Left ventricle myocardium inferior (tissue), 1 donor: ENCODE data around the gene OR7C2. TPM values are rescaled to one million over a fixed set of nuclear protein-coding genes. Genes with fewer than 3 reads are reported as not detected.
"Not testable (repeated sequence)": the region's sequence is repeated elsewhere in the genome, so short reads cannot be mapped to it uniquely, and the experiment has no call there.

Source experiments
- DNase-seq: peaks from one replicate; pipeline ENCODE4 v3.0.0-alpha.2; 2020
- H3K27ac ChIP-seq: fragments of 200-600 bp; replicated peaks from 2 replicates; pipeline ENCODE4 v1.8.0; 2021
- H3K27me3 ChIP-seq: fragments of 200-600 bp; 2 replicates; pipeline ENCODE4 v1.8.0; 2021; ENCODE audit warnings: low read depth
- H3K36me3 ChIP-seq: fragments of 200-600 bp; 2 replicates; pipeline ENCODE4 v1.8.0; 2021
- H3K4me1 ChIP-seq: fragments of 200-600 bp; 2 replicates; pipeline ENCODE4 v1.8.0; 2021
- H3K4me3 ChIP-seq: fragments of 200-600 bp; 2 replicates; pipeline ENCODE4 v1.8.0; 2021; ENCODE audit warnings: mild to moderate bottlenecking, moderate library complexity
- H3K9me3 ChIP-seq: fragments of 200-600 bp; replicated peaks from 2 replicates; pipeline ENCODE4 v1.8.0; 2021
- CTCF ChIP-seq: fragments of 200-600 bp; IDR thresholded peaks from 2 replicates; pipeline ENCODE4 v1.8.0; 2021; ENCODE audit warnings: antibody characterized with exemption, mild to moderate bottlenecking, borderline replicate concordance
- intact Hi-C: fragments of 100-400 bp; cut with micrococcal nuclease; formaldehyde crosslinking; loops from one replicate; pipeline ENCODE4 v1.11.0; 2022
- total RNA-seq: library from RNA; stranded (reverse); fragmentation: NEBNext Ultra II Directional; extraction: Animal tissue kit (Norgen Biotek cat#: 25700); gene quantifications from one replicate; pipeline ENCODE4 v1.2.1, GENCODE V29; 2021
- donor health status: DM: no; HTN: yes; CAD: no; lungs with severe emphysema.

Gene OR7C2
- total RNA-seq, 1 donor from 2014 or later, result not detected

- TF ChIP-seq CTCF, result no peak
- Histone ChIP-seq H3K36me3 (no peaks in the 10 kb centered on the region), H3K27ac (no peak overlapping the region), H3K4me3 (no peak overlapping the region), H3K4me1 (no peaks in the 10 kb centered on the region), H3K27me3 (peaks cover 19% of the 10 kb centered on the region), H3K9me3 (peaks cover 20% of the 10 kb centered on the region)
- DNase-seq, result no peak
- intact Hi-C loops, result no loop called here
These were observed 7.8 kb upstream of the OR7C2 start for GRCh38 chr19:14933506-14933905.

GRCh38 chr19:14940266-14940665 is 1.0 kb upstream of the OR7C2 start:
- DNase-seq, result no peak
- H3K27ac ChIP-seq, result no peak overlapping the region
- TF ChIP-seq CTCF, result no peak
- intact Hi-C loops, result no loop called here
- H3K4me3 ChIP-seq, result no peak overlapping the region
- H3K9me3 ChIP-seq, result no peaks in the 10 kb centered on the region
- H3K4me1 ChIP-seq, result no peaks in the 10 kb centered on the region
- no peaks in the 10 kb centered on the region for H3K36me3 ChIP-seq
- peaks cover 14% of the 10 kb centered on the region for H3K27me3 ChIP-seq

GRCh38 chr19:14943601-14944000 is 2.3 kb downstream of the OR7C2 start:
- DNase-seq, result no peak
- no peak overlapping the region for H3K27ac ChIP-seq
- H3K36me3 ChIP-seq, result no peaks in the 10 kb centered on the region
- H3K4me3 ChIP-seq, result no peak overlapping the region
- H3K9me3 ChIP-seq, result no peaks in the 10 kb centered on the region
- H3K4me1 ChIP-seq, result no peaks in the 10 kb centered on the region
- intact Hi-C loops, result no loop called here
- no peak for TF ChIP-seq CTCF
- peaks cover 14% of the 10 kb centered on the region for H3K27me3 ChIP-seq

- intact Hi-C loops, result no loop called here
- Histone ChIP-seq H3K27me3 (peaks cover 16% of the 10 kb centered on the region), H3K4me1 (no peaks in the 10 kb centered on the region), H3K27ac (no peak overlapping the region), H3K4me3 (no peak overlapping the region), H3K36me3 (no peaks in the 10 kb centered on the region), H3K9me3 (no peaks in the 10 kb centered on the region)
- no peak for TF ChIP-seq CTCF
- no peak for DNase-seq
These were observed 3.2 kb downstream of the OR7C2 start for GRCh38 chr19:14944456-14944855.

GRCh38 chr19:14949413-14949812 is 8.1 kb downstream of the OR7C2 start:
- H3K4me1 ChIP-seq, intact Hi-C loops, DNase-seq: not testable (repeated sequence)

GRCh38 chr19:14949876-14950275 is 8.6 kb downstream of the OR7C2 start:
- no peak for DNase-seq
- Histone ChIP-seq H3K27me3 (peaks cover 41% of the 10 kb centered on the region), H3K4me3 (no peak overlapping the region), H3K36me3 (no peaks in the 10 kb centered on the region), H3K27ac (no peak overlapping the region), H3K4me1 (no peaks in the 10 kb centered on the region), H3K9me3 (no peaks in the 10 kb centered on the region)
- no peak for TF ChIP-seq CTCF
- intact Hi-C loops, result no loop called here

More at GRCh38 chr19:14949413-14949812, 8.1 kb downstream of the OR7C2 start:
- H3K4me3 ChIP-seq, H3K36me3 ChIP-seq, H3K27ac ChIP-seq, H3K9me3 ChIP-seq: not testable (repeated sequence)
- peaks cover 36% of the 10 kb centered on the region for H3K27me3 ChIP-seq
